ENCODE results near the gene CD3D.

The CD3D gene

GRCh38 chr11:118301600-118302195, 40.8 kb downstream of the CD3D start:
- no peak for DNase-seq (ENCODE audit: low spot score)

GRCh38 chr11:118295815-118296454, 46.6 kb downstream of the CD3D start:
- DNase-seq (ENCODE audit: low spot score): peak; percentile 82

GRCh38 chr11:118295199-118295598, 47.3 kb downstream of the CD3D start:
- no peak for DNase-seq (ENCODE audit: low spot score)

GRCh38 chr11:118294053-118294452, 48.5 kb downstream of the CD3D start:
- no peak for DNase-seq (ENCODE audit: low spot score)

- DNase-seq (ENCODE audit: low spot score): no peak
These were observed 50.9 kb downstream of the CD3D start for GRCh38 chr11:118291477-118292135.

GRCh38 chr11:118290923-118291322, 51.6 kb downstream of the CD3D start:
- DNase-seq (ENCODE audit: low spot score): peak; percentile 60

GRCh38 chr11:118289401-118289800, 53.1 kb downstream of the CD3D start:
- no peak for DNase-seq (ENCODE audit: low spot score)
